SK-N-SH (cell line): ENCODE measurements around the gene DSP. TPM values are rescaled to one million over a fixed set of nuclear protein-coding genes. Genes with fewer than 3 reads are reported as not detected.
A peak's percentile ranks its signal among the peaks of the same experiment; 100 is the strongest.

Experiments used
- CTCF ChIA-PET: fragments of 300-600, 350-600 bp; formaldehyde crosslinking; extraction: SDS; loops from one replicate; lab custom pipeline; 2021; lab: Yijun Ruan, JAX
- POLR2A ChIA-PET: fragments of 350-600 bp; sonication (Branson Sonifier 250); formaldehyde crosslinking; extraction: SDS; loops from one replicate; lab custom pipeline; 2020; ENCODE audit warnings: antibody characterized with exemption, inconsistent platforms; lab: Yijun Ruan, JAX
- DNase-seq: peaks from one replicate; pipeline ENCODE4 v3.0.0; 2012
- H2AFZ ChIP-seq: fragments of 200-600 bp; sonication (generic); 2 replicates; pipeline ENCODE4 v1.8.1; 2016; ENCODE audit warnings: antibody characterized with exemption, mild to moderate bottlenecking, low read depth
- H3F3A ChIP-seq: fragments of 200-600 bp; sonication (generic); replicated peaks from 2 replicates; pipeline ENCODE3; 2016; ENCODE audit warnings: antibody characterized with exemption, mild to moderate bottlenecking; ENCODE audit not compliant: insufficient read depth
- H3K27ac ChIP-seq, 2 experiments: fragments of 200-500 bp in 1 of 2; fragments of 200-600 bp in 1 of 2; sonication (Bioruptor generic) in 1 of 2; sonication (generic), shearing (Covaris generic) in 1 of 2; 2 replicates each; pipeline versions ENCODE4 v1.5.1 to v1.6.1; 2014 to 2016; ENCODE audit warnings: low read depth in 2 of 2, inconsistent platforms in 1 of 2, low read length in 1 of 2, mild to moderate bottlenecking in 1 of 2, mixed read lengths in 1 of 2
- H3K27me3 ChIP-seq: fragments of 200-600 bp; sonication (generic), shearing (Covaris generic); 2 replicates; pipeline ENCODE4 v1.6.1; 2016; ENCODE audit warnings: mixed run types; ENCODE audit not compliant: insufficient read depth
- H3K36me3 ChIP-seq, 2 experiments: fragments of 200-500 bp in 1 of 2; fragments of 200-600 bp in 1 of 2; sonication (Bioruptor generic) in 1 of 2; sonication (generic) in 1 of 2; replicated peaks in 1 of 2; 2 replicates each; pipeline versions ENCODE3 to v1.5.1; 2014 to 2016; ENCODE audit warnings: low read length in 1 of 2, mild to moderate bottlenecking in 1 of 2; ENCODE audit not compliant: insufficient read depth in 2 of 2, control insufficient read depth in 1 of 2
- H3K4me1 ChIP-seq, 2 experiments: fragments of 200-500 bp in 1 of 2; fragments of 200-600 bp in 1 of 2; sonication (Bioruptor generic) in 1 of 2; sonication (generic), shearing (Covaris generic) in 1 of 2; 2 replicates each; pipeline versions ENCODE4 v1.5.1 to v1.6.1; 2014 to 2016; ENCODE audit warnings: low read depth in 1 of 2, low read length in 1 of 2, mixed run types in 1 of 2; ENCODE audit not compliant: insufficient read depth in 2 of 2, control insufficient read depth in 1 of 2
- H3K4me2 ChIP-seq: fragments of 200-600 bp; sonication (generic), shearing (Covaris generic); 2 replicates; pipeline ENCODE4 v1.6.1; 2017; ENCODE audit warnings: mixed run types
- H3K4me3 ChIP-seq, 2 experiments: fragments of 200-500 bp in 1 of 2; fragments of 200-600 bp in 1 of 2; sonication (Bioruptor generic) in 1 of 2; sonication (generic), shearing (Covaris generic) in 1 of 2; 2 replicates each; pipeline versions ENCODE4 v1.5.1 to v1.8.1; 2014 to 2016; ENCODE audit warnings: low read depth in 2 of 2, inconsistent platforms in 1 of 2, low read length in 1 of 2, mild to moderate bottlenecking in 1 of 2, mixed read lengths in 1 of 2, moderate library complexity in 1 of 2
- H3K79me2 ChIP-seq: fragments of 200-600 bp; sonication (generic); 2 replicates; pipeline ENCODE4 v1.8.1; 2017; ENCODE audit warnings: mild to moderate bottlenecking; ENCODE audit not compliant: insufficient read depth
- H3K9ac ChIP-seq: fragments of 200-600 bp; sonication (generic); 2 replicates; pipeline ENCODE4 v1.6.1; 2017; ENCODE audit warnings: mixed run types
- H3K9me2 ChIP-seq: fragments of 200-600 bp; sonication (generic); 2 replicates; pipeline ENCODE4 v1.6.1; 2017; ENCODE audit warnings: mixed run types
- H3K9me3 ChIP-seq: fragments of 200-600 bp; sonication (generic); 2 replicates; pipeline ENCODE4 v1.6.1; 2017; ENCODE audit warnings: mixed run types, mild to moderate bottlenecking, moderate library complexity
- H4K20me1 ChIP-seq: fragments of 200-600 bp; sonication (generic); 2 replicates; pipeline ENCODE4 v1.6.1; 2017; ENCODE audit warnings: mild to moderate bottlenecking, mixed run types; ENCODE audit not compliant: insufficient read depth
- CHD2 ChIP-seq: fragments of 150-350 bp; IDR thresholded peaks from 2 replicates; pipeline ENCODE4 v1.6.1; 2018; ENCODE audit warnings: low read length; ENCODE audit not compliant: partially characterized antibody
- EP300 ChIP-seq, 2 experiments: IDR thresholded peaks; 2 replicates each; pipeline versions ENCODE4 v1.4.0 to v1.6.1; 2012; ENCODE audit warnings: borderline replicate concordance in 1 of 2, low read depth in 1 of 2, low read length in 1 of 2
- FOXM1 ChIP-seq: IDR thresholded peaks from 2 replicates; pipeline ENCODE4 v1.4.0; 2012; ENCODE audit warnings: low read depth, mild to moderate bottlenecking
- GABPA ChIP-seq: IDR thresholded peaks from 2 replicates; pipeline ENCODE4 v1.4.0; 2012; ENCODE audit warnings: low read depth, mild to moderate bottlenecking
- JUND ChIP-seq: IDR thresholded peaks from 2 replicates; pipeline ENCODE4 v1.4.0; 2012
- MXI1 ChIP-seq: IDR thresholded peaks from 2 replicates; pipeline ENCODE4 v1.6.1; 2012; ENCODE audit warnings: mild to moderate bottlenecking, low read depth, low read length, improper control_type of control experiment
- NFIC ChIP-seq: IDR thresholded peaks from 2 replicates; pipeline ENCODE4 v1.4.0; 2012; ENCODE audit warnings: borderline replicate concordance
- POLR2AphosphoS5 ChIP-seq: IDR thresholded peaks from 2 replicates; pipeline ENCODE4 v1.6.1; 2012; ENCODE audit warnings: low read depth, low read length
- RAD21 ChIP-seq: IDR thresholded peaks from 2 replicates; pipeline ENCODE4 v1.6.1; 2012; ENCODE audit warnings: mild to moderate bottlenecking, low read length
- RCOR1 ChIP-seq: fragments of 150-350 bp; IDR thresholded peaks from 2 replicates; pipeline ENCODE4 v1.6.1; 2017; ENCODE audit warnings: antibody characterized with exemption, low read length
- RXRA ChIP-seq: IDR thresholded peaks from 2 replicates; pipeline ENCODE4 v1.4.0; 2012; ENCODE audit warnings: low read depth, mild to moderate bottlenecking, borderline replicate concordance
- SIN3A ChIP-seq: IDR thresholded peaks from 2 replicates; pipeline ENCODE4 v1.6.1; 2012; ENCODE audit warnings: low read depth, mild to moderate bottlenecking, low read length, moderate library complexity, borderline replicate concordance
- SMC3 ChIP-seq: IDR thresholded peaks from 2 replicates; pipeline ENCODE4 v1.6.1; 2012; ENCODE audit warnings: low read depth, low read length, improper control_type of control experiment
- YY1 ChIP-seq: IDR thresholded peaks from 2 replicates; pipeline ENCODE4 v1.4.0; 2012; ENCODE audit warnings: low read depth, mild to moderate bottlenecking
- WGBS: methylation state at CpG from one replicate; pipeline ENCODE4 v1.1.6; 2017; ENCODE audit warnings: low lambda C conversion rate; 5-methylcytosine and 5-hydroxymethylcytosine counted together
- polyA plus RNA-seq, 3 experiments: library from polyadenylated mRNA; depleted of rRNA; stranded (reverse); fragments of >200 nt; gene quantifications; 2 replicates each; pipeline ENCODE4 v1.2.3, GENCODE V29; 2012
- TF ChIP-seq, protein P1 (sequence below): fragments of 150-350 bp; IDR thresholded peaks from 2 replicates; pipeline ENCODE4 v1.6.1; 2016; ENCODE audit warnings: mild to moderate bottlenecking, low read depth, low read length
- TF ChIP-seq, protein P2 (sequence below): fragments of 200-600 bp; sonication (generic); IDR thresholded peaks from 2 replicates; pipeline ENCODE4 v1.6.1; 2017; ENCODE audit warnings: antibody characterized with exemption, mild to moderate bottlenecking, moderate library complexity
- TF ChIP-seq, protein P3 (sequence below): IDR thresholded peaks from 2 replicates; pipeline ENCODE4 v1.4.0; 2012; ENCODE audit warnings: low read depth, borderline replicate concordance
- TF ChIP-seq, protein P4 (sequence below): IDR thresholded peaks from 2 replicates; pipeline ENCODE4 v1.4.0; 2012; ENCODE audit warnings: low read depth
- TF ChIP-seq, protein P5 (sequence below): IDR thresholded peaks from 2 replicates; pipeline ENCODE4 v1.4.0; 2012; ENCODE audit warnings: low read depth, borderline replicate concordance
- TF ChIP-seq, protein P6 (sequence below): fragments of 150-350 bp; IDR thresholded peaks from 2 replicates; pipeline ENCODE4 v1.6.1; 2017; ENCODE audit warnings: antibody characterized with exemption, low read length, low read depth, borderline replicate concordance

The DSP gene
- polyA plus RNA-seq, 1 of the 3 experiments (the other 2 are of a cell fraction) = 0.02 TPM

DNA sequence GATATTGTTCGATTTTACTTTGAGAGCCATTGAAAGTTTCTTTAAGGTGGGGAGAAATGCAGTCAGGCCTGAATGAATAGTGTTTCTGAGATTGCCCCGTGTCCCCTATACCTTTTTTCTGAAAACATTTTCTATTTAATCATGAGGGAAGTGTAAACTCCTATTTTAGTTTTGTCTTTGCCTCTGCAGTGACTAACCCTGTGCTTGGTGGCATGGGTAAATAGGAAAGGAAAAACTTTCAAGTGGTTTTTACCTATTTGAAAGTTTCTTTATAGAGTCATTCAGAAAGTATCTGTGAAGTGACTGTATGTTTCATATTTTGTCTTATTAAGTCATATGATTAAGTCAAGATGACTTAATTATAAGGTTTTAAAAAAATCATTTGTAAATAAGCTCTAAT is 63.0 kb downstream of the DSP start:
- TF ChIP-seq SMC3 (no peak), RCOR1 (no peak), YY1 (no peak), SIN3A (no peak)
- no peak overlapping the region for H3K27ac ChIP-seq
- no peak overlapping the region for H2AFZ ChIP-seq
- H3K4me3 ChIP-seq = no peak overlapping the region
- H3K79me2 ChIP-seq = no peaks in the 10 kb centered on the region
- H3K9ac ChIP-seq = no peak overlapping the region
- H3K4me1 ChIP-seq = no peaks in the 10 kb centered on the region
- H4K20me1 ChIP-seq = no peaks in the 10 kb centered on the region
- 91% methylated on average over 2 of the region's 2 CpGs for WGBS
- H3K9me2 ChIP-seq = no peaks in the 10 kb centered on the region
- POLR2A ChIA-PET = no interaction called here
- no peak for DNase-seq
- CTCF ChIA-PET = interaction anchor here (1.2 to 4.6 kb wide), 2 partner anchors 11 to 329 kb away, joined by 3 to 26 read pairs; no protein-coding TSS in a partner anchor
- no peak overlapping the region for H3K4me2 ChIP-seq
- H3K27me3 ChIP-seq = no peaks in the 10 kb centered on the region
- peaks cover 87 to 95% of the 10 kb centered on the region in 2 experiments for H3K36me3 ChIP-seq
- H3F3A ChIP-seq = no peaks in the 10 kb centered on the region
- H3K9me3 ChIP-seq = no peaks in the 10 kb centered on the region

DNA sequence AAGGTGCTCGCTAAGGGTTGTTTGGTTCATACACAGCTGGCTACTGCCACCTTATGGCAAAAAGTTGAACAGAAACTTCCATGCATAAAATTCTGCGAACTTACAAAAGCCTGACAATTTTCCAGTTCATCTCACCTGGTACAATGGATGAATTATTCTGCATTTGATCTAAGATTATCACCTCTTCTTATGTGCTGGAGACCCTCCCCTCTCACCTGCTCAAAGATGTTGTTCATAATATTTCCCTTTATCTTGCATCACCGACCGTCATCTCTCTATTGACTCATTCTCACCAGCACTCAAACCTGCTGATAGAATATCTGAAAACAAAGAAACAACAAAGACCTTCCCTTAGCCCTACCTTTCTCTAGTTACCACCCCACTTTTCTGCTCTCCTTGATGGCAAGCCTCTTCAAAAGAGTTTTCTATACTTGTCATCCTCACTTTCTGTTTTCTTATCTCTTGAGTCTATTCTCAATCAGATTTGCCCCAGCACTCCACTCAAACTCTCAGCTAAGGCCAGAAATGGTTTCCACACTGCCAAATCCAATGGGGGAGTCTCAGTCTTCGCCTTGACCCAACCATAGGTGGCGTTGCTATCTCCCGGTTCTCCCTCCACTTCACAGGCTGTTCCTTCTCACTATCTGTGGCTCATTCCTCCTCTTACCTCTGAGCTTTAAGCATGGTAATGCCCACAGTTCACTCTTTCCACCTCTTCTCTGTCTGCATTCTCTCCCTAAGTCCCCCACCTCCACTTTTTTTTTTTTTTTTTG is 74.3 kb downstream of the DSP start:
- Histone ChIP-seq H3K36me3 (peaks cover 3 to 5% of the 10 kb centered on the region in 2 experiments), H3K4me2 (0 out of 2 replicates have a peak overlapping the region, but pooled peaks have one; percentile 31), H3K9me2 (no peaks in the 10 kb centered on the region), H3K4me1 (no peaks in the 10 kb centered on the region), H3K79me2 (no peaks in the 10 kb centered on the region), H2AFZ (no peak overlapping the region), H3K4me3 (peak overlapping the region in 1 of 2 experiments; percentile 20; a peak in 1 of 4 replicates), H3F3A (no peaks in the 10 kb centered on the region), H4K20me1 (no peaks in the 10 kb centered on the region), H3K27ac (no peak overlapping the region), H3K9me3 (no peaks in the 10 kb centered on the region), H3K9ac (no peak overlapping the region), H3K27me3 (no peaks in the 10 kb centered on the region)
- ChIA-PET POLR2A (interaction anchor here (0.6 kb wide), 2 partner anchors 235 to 340 kb away, joined by 3 to 4 read pairs; no protein-coding TSS in a partner anchor), CTCF (interaction anchor here (0.6 to 11.2 kb wide), 25 partner anchors 9 to 940 kb away, joined by 3 to 134 read pairs (median 5); no protein-coding TSS in a partner anchor)
- peak; percentile 41 for DNase-seq
- 18% methylated on average over 7 of the region's 7 CpGs for WGBS
- no peak for TF ChIP-seq FOXM1
- TF ChIP-seq GABPA = no peak
- peak; percentile 90 for TF ChIP-seq RAD21
- TF ChIP-seq, protein P1, sequence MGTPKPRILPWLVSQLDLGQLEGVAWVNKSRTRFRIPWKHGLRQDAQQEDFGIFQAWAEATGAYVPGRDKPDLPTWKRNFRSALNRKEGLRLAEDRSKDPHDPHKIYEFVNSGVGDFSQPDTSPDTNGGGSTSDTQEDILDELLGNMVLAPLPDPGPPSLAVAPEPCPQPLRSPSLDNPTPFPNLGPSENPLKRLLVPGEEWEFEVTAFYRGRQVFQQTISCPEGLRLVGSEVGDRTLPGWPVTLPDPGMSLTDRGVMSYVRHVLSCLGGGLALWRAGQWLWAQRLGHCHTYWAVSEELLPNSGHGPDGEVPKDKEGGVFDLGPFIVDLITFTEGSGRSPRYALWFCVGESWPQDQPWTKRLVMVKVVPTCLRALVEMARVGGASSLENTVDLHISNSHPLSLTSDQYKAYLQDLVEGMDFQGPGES = no peak
- no peak for TF ChIP-seq MXI1
- TF ChIP-seq, protein P2, sequence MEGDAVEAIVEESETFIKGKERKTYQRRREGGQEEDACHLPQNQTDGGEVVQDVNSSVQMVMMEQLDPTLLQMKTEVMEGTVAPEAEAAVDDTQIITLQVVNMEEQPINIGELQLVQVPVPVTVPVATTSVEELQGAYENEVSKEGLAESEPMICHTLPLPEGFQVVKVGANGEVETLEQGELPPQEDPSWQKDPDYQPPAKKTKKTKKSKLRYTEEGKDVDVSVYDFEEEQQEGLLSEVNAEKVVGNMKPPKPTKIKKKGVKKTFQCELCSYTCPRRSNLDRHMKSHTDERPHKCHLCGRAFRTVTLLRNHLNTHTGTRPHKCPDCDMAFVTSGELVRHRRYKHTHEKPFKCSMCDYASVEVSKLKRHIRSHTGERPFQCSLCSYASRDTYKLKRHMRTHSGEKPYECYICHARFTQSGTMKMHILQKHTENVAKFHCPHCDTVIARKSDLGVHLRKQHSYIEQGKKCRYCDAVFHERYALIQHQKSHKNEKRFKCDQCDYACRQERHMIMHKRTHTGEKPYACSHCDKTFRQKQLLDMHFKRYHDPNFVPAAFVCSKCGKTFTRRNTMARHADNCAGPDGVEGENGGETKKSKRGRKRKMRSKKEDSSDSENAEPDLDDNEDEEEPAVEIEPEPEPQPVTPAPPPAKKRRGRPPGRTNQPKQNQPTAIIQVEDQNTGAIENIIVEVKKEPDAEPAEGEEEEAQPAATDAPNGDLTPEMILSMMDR = peak; percentile 86
- TF ChIP-seq CHD2 = no peak
- no peak for TF ChIP-seq POLR2AphosphoS5
- no peak for TF ChIP-seq RXRA
- no peak for TF ChIP-seq JUND
- TF ChIP-seq, protein P3, sequence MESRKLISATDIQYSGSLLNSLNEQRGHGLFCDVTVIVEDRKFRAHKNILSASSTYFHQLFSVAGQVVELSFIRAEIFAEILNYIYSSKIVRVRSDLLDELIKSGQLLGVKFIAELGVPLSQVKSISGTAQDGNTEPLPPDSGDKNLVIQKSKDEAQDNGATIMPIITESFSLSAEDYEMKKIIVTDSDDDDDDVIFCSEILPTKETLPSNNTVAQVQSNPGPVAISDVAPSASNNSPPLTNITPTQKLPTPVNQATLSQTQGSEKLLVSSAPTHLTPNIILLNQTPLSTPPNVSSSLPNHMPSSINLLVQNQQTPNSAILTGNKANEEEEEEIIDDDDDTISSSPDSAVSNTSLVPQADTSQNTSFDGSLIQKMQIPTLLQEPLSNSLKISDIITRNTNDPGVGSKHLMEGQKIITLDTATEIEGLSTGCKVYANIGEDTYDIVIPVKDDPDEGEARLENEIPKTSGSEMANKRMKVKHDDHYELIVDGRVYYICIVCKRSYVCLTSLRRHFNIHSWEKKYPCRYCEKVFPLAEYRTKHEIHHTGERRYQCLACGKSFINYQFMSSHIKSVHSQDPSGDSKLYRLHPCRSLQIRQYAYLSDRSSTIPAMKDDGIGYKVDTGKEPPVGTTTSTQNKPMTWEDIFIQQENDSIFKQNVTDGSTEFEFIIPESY = no peak
- TF ChIP-seq, protein P4, sequence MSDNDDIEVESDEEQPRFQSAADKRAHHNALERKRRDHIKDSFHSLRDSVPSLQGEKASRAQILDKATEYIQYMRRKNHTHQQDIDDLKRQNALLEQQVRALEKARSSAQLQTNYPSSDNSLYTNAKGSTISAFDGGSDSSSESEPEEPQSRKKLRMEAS = no peak
- TF ChIP-seq SIN3A = no peak
- TF ChIP-seq EP300 (IDR thresholded peaks at IDR 0.05; ENCODE audit: borderline replicate concordance in 1 of 2, low read depth in 1 of 2, low read length in 1 of 2) = no peak
- TF ChIP-seq, protein P5, sequence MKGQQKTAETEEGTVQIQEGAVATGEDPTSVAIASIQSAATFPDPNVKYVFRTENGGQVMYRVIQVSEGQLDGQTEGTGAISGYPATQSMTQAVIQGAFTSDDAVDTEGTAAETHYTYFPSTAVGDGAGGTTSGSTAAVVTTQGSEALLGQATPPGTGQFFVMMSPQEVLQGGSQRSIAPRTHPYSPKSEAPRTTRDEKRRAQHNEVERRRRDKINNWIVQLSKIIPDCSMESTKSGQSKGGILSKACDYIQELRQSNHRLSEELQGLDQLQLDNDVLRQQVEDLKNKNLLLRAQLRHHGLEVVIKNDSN = no peak
- TF ChIP-seq NFIC = no peak
- TF ChIP-seq, protein P6, sequence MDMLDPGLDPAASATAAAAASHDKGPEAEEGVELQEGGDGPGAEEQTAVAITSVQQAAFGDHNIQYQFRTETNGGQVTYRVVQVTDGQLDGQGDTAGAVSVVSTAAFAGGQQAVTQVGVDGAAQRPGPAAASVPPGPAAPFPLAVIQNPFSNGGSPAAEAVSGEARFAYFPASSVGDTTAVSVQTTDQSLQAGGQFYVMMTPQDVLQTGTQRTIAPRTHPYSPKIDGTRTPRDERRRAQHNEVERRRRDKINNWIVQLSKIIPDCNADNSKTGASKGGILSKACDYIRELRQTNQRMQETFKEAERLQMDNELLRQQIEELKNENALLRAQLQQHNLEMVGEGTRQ = no peak
